GM18519 (cell line): ENCODE data around the gene ZNF729.
"Not testable (repeated sequence)": the region's sequence is repeated elsewhere in the genome, so short reads cannot be mapped to it uniquely, and the experiment has no call there.

Experiments used
- ATAC-seq: cut with Tn5 transposase; IDR thresholded peaks from one replicate; pipeline ENCODE4 v1.9.1; 2021; ENCODE audit warnings: mild to moderate bottlenecking, moderate library complexity; ENCODE audit not compliant: unreplicated experiment, low FRiP score

Gene ZNF729

DNA sequence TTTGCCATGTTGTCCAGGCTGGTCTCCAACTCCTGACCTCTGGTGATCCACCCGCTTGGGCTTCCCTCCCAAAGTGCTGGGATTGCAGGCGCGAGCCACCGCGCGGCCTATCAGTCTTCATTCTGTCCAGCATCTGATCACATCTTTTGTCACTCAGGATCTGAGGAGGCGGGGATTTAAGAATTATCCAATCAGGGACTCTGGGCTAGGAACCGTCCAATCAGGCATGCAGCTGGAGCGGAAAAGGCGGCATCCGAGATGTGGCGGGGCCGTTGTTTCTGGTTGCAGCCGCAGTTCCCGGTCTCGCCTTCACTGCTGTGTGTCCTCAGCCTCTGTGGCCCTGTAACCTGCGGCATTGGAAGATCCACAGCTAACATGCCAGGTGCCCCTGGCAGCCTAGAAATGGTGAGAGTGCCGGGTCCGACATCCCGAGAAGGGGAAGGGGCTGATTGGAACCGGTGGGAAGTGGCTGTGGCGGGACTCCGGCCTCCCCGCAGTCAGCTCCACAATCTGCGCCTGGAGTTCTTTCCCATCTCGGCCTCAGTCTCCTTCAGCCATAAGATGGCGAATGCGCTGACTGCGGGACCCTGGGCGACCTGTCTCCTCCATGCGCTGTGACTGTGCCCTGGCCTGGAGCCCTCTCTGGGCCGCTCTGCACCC lies at the start of gene ZNF729:
Gene ZNF729 (plus strand): TSS at position 291 of the 660 bp plus-strand sequence. CDS start 85 bp downstream, at position 376.
- no peak for ATAC-seq

DNA sequence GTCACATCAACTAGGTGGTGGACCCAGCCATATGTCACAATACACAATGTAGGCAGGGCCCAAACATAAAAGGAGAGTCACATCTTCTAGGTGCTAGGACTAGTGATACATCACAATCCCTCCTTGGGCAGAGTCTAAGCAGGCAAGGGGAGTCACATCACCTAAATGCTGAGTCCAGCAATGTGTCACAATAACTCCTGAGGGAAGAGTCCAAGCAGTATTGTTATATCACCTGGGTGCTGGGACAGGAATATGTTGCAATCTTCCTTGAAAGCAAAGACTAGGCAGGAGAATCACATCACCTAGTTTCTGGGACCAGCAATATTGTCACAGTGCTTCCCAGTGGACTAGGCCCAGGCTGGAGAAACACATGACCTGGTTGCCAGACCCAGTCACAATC lies 29.4 kb upstream of the ZNF729 start:
- ATAC-seq = no peak

DNA sequence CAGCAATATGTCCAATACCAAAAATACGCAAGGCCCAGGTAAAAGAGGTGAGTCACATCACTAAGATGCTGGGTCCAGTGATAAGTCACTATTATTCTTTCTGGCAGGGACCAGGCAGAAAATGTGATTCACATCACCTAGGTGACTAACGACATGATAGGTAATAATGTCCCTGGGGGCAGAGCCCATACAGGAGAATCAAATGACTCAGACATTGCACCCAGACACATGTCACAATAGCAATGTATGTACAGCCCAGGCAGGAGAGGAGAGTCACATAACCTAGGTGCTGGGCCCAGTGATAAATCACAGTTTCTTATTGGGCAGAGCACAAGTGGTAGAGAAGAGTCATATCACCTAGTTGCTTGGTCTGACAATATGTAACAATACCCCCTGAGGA lies 28.9 kb upstream of the ZNF729 start:
- ATAC-seq = no peak

DNA sequence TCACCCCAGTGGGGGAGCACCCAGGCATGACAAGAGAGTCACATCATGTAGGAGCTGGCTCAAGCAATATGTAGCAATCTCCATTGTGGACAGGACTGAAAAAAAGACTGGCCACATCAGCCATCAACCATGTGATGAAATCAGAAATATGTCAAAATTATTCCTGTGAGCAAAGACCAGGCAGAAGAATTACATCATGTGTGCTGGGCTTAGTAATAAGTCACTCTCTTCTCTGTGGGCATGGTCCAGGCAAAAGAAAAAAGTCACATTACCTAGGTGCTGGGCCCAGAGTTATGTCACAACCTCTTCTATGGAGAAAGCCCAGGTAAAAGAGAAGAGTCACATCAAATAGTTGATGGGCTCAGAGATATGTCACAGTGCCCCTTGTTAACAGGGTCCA lies 28.3 kb upstream of the ZNF729 start:
- ATAC-seq = no peak

DNA sequence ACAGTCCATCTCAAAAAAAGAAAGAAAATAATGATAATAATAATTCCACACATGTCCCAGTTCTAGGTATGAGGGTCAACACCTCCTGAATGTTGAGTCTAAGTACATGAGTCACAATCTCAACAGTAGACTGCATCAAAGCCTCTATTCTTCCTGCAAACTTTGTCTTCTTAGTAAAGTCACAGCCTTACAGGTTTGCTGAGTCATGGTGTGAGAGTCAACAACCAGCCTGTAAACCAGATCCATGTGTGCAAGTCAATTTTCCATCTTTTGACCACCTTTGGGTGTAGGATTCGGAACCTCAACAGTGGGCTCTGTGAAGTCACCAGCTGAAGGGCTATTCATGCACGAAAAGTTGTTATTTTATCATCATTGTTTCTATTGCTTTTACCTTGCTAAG lies 25.7 kb upstream of the ZNF729 start:
- ATAC-seq = no peak

DNA sequence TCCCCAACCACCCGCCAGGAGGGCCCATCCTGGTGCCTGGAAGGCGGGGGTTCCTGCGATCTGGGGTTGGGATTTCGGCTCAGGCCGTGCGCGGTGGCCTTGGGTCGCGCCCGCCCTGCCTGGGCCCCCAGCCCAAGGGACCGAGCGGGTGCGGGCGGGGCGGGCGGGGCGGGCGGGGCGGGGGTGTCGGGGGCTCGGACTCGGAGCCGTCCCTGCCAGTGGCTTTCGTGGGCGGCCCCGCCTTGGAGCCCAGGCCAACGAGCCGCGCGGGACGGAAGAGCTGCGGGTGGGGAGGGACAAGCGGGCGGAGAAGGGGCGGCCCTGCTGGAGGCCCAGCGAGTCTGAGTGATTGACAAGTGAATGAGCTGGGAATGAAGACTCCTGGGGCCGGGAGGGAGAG lies 24.6 kb upstream of the ZNF729 start:
- no peak for ATAC-seq

DNA sequence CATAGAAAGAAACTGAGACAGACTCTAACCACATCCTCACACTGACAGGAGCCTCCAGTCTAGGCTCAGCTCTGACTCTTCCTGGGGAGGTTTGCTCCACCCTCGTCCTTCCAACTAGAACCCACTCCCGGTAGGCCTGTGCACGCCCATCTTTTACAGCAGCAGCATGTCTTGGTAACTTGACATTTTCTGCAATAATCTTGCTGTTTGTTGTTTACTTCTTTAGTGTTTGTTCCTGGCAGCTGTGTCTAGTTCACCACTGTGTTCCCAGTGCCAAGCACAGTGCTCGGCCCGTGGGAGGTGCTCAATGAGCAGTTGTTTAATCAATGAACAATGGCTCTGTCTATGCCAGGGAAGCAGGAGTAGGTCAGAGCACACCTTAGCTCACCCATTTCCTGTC lies 23.1 kb upstream of the ZNF729 start:
- ATAC-seq = no peak

DNA sequence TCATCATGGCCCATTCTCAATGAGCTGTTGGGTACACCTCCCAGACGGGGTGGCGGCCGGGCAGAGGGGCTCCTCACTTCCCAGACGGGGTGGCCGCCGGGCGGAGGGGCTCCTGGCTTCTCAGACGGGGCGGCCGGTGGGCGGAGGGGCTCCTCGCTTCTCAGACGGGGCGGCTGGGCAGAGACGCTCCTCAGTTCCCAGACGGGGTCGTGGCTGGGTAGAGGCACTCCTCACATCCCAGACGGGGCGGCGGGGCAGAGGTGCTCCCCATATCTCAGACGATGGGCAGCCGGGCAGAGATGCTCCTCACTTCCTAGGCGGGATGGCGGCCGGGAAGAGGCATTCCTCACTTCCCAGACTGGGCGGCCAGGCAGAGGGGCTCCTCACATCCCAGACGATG lies 35.3 kb downstream of the ZNF729 start:
- ATAC-seq = not testable (repeated sequence)

DNA sequence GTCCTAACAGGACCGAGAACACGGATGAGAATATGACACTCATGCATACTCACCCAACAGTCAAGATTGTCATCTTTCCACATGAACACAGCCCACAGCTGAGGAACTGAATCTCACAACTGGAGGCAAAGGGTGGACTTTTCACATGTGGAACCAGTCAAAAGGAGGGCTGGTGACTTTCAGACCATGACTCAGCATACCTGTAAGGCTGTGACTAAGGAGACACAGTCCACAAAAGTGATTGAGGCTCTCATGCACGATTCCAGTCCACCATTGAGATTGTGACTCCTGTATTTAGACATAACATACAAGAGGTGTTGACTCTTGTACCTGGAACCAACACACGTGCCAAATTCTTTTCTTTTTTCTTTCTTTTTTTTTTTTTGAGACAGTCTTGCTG lies 40.0 kb downstream of the ZNF729 start:
- ATAC-seq = no peak

DNA sequence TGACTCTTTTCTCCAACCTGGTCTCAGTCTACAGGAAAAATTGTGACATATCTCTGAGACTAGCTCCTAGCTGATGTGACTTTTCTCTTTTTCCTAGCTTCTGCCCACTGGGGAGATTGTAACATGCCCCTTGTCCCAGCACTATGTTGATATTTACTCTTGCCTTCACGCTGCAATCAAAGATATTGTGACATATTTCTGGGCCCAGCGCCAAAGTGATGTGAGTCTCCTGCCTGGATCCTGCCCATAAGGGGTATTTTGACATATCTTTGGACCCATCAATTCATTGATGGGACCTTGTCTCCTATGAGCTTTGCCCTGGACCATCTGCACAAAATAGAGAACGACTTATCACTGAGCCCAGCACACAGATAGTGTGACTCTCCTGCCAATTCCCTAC lies 41.1 kb downstream of the ZNF729 start:
- ATAC-seq = no peak

DNA sequence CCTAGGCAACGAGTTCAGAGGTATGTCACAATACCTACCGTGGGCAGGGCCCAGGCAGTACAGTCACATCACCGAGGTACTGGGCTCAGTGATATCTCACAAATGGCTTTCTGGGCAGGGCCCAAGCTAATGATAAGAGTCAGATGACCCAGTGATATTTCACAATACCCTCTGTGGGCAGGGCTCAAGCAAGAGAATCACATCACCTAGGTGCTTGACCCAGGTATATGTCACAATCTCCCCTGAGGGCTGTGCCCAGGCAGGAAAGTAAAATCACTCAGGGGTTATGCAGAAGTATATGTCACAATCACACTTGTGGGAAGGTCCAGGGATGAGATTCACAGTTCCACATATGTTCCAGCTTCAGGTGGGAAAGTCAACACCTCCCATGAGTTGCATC lies 45.3 kb downstream of the ZNF729 start:
- no peak for ATAC-seq

DNA sequence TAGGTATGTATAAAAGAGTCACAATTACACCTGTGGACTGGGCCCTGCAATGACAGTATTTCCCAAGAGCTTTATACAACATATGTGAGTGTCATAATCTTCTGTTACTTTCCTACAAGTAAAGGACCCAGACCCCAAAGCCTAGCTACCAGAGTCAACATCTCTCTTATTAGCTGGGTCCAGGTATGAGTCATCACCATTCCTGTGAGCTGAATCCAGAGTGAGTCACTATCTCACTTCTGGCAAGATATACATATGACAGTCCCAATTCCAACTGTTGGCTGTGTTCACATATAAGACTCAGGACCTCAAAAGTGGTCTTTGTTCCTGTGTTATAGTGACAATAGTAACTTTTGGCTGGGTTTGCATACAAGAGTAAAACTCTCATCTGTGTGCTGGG lies 46.7 kb downstream of the ZNF729 start:
- no peak for ATAC-seq

DNA sequence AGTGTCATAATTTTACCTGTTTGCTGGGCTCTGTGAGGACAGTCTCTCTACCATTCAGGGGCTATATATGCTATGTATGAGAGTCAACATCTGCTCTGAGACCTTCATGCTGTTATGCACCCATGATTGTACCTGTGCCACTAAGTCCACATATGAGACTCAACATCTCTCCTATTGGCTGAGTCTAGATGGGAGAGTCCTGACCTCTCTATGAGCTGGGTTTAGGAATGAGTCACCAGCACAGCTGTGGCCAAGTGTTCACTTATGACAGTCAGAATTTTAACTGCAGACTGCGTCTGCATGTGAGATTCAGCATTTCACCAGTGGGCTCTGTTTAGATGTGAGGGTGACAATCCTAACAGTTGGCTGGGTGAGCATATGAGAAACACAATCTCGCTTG lies 49.5 kb downstream of the ZNF729 start:
- ATAC-seq = no peak

DNA sequence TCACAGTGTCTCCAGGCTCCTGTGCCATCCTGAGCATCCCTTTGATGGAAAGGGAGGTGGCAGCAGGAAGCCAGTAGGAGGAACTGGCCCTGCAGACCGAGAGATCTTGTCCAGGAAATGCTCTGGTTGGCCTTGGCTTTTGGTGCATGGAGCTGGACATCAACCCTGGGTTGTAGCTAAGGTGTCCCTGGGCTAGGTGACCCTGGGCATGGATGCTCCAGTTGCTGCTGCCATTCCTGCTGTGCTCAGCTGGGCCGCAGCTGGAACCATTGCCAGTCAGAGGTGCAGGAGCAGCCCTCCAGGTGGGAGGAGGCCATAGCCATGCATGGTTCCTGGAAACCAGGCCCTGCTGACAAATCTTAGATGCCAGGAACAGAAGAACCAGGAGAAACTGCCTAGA lies 68.4 kb downstream of the ZNF729 start:
- ATAC-seq = no peak
